ENCODE measurements around the gene GNAL. TPM values are rescaled to one million over a fixed set of nuclear protein-coding genes. Genes with fewer than 3 reads are reported as not detected.

The GNAL gene
- total RNA-seq, 1 experiment from 2014 or later: 28.4 TPM

- POLR2A ChIA-PET: no interaction called here
- CTCF ChIA-PET: no interaction called here
- Histone ChIP-seq H3K27me3 (replicated peaks; ENCODE audit: control insufficient read depth, insufficient read depth, low read length) (no peaks in the 10 kb centered on the region), H3K9me3 (no peaks in the 10 kb centered on the region), H3K4me3 (ENCODE audit: low read depth, low read length) (no peak overlapping the region), H3K4me1 (0 out of 2 replicates have a peak, but pooled peaks cover 1% of the 10 kb centered on the region), H3K36me3 (ENCODE audit: control insufficient read depth, insufficient read depth, low read length) (no peaks in the 10 kb centered on the region)
- H3K27me3 Mint-ChIP-seq (ENCODE audit: insufficient read depth, unreplicated experiment): no peaks in the 10 kb centered on the region
- no peak overlapping the region for H3K27ac Mint-ChIP-seq (ENCODE audit: unreplicated experiment)
- H3K4me1 Mint-ChIP-seq (ENCODE audit: low read depth, unreplicated experiment): no peaks in the 10 kb centered on the region
- intact Hi-C loops (cut with micrococcal nuclease; ENCODE audit: unreplicated experiment): no loop called here
- no peak for TF ChIP-seq CTCF (IDR thresholded peaks at IDR 0.05; ENCODE audit: insufficient read depth in 1 of 2, low read depth in 1 of 2, low read length in 1 of 2, severe bottlenecking in 1 of 2, unreplicated experiment in 1 of 2)
- no peaks in the 10 kb centered on the region for H3K9me3 Mint-ChIP-seq (ENCODE audit: unreplicated experiment)
- H3K36me3 Mint-ChIP-seq (ENCODE audit: insufficient read depth, unreplicated experiment): no peaks in the 10 kb centered on the region
- no TSS peak for BruUV-seq (replicated peaks)
- no peak for DNase-seq
- H3K4me3 Mint-ChIP-seq (ENCODE audit: unreplicated experiment): no peak overlapping the region
Observed at GRCh38 chr18:11783716-11784331, 94.8 kb downstream of the GNAL start.

GRCh38 chr18:11784674-11785304 lies 95.7 kb downstream of the GNAL start:
- no peaks in the 10 kb centered on the region for H3K9me3 Mint-ChIP-seq (ENCODE audit: unreplicated experiment)
- no peak overlapping the region for H3K27ac Mint-ChIP-seq (ENCODE audit: unreplicated experiment)

More at GRCh38 chr18:11784674-11785304, 95.7 kb downstream of the GNAL start:
- Histone ChIP-seq H3K4me1 (peaks cover 2% of the 10 kb centered on the region; the same call in 1 of the 2 replicates), H3K4me3 (ENCODE audit: low read depth, low read length) (no peak overlapping the region), H3K36me3 (ENCODE audit: control insufficient read depth, insufficient read depth, low read length) (no peaks in the 10 kb centered on the region), H3K9me3 (no peaks in the 10 kb centered on the region), H3K27me3 (replicated peaks; ENCODE audit: control insufficient read depth, insufficient read depth, low read length) (no peaks in the 10 kb centered on the region)
- no peak overlapping the region for H3K4me3 Mint-ChIP-seq (ENCODE audit: unreplicated experiment)
- H3K4me1 Mint-ChIP-seq (ENCODE audit: low read depth, unreplicated experiment): peaks cover 6% of the 10 kb centered on the region
- no peaks in the 10 kb centered on the region for H3K27me3 Mint-ChIP-seq (ENCODE audit: insufficient read depth, unreplicated experiment)
- BruUV-seq (replicated peaks): no TSS peak
- POLR2A ChIA-PET: no interaction called here
- no peaks in the 10 kb centered on the region for H3K36me3 Mint-ChIP-seq (ENCODE audit: insufficient read depth, unreplicated experiment)
- CTCF ChIA-PET: interaction anchor here (1.1 kb wide), 1 partner anchor 25 kb away, joined by 4 read pairs; no protein-coding TSS in a partner anchor
- DNase-seq: no peak
- intact Hi-C loops (cut with micrococcal nuclease; ENCODE audit: unreplicated experiment): no loop called here
- TF ChIP-seq CTCF (IDR thresholded peaks at IDR 0.05; ENCODE audit: insufficient read depth in 1 of 2, low read depth in 1 of 2, low read length in 1 of 2, severe bottlenecking in 1 of 2, unreplicated experiment in 1 of 2): no peak

All from Caco-2 (cell line).